Testis (tissue), 2 donors: ENCODE measurements around the gene USP49.

Experiments
- POLR2A ChIP-seq: fragments of 450-650 bp; IDR thresholded peaks from one replicate; pipeline ENCODE4 v1.6.1; 2017; ENCODE audit warnings: antibody characterized with exemption, mild to moderate bottlenecking, moderate library complexity
- TF ChIP-seq, protein P1 (sequence below), 3 experiments: fragments of 450-650 bp in 2 of 3; fragments of 200-600 bp in 1 of 3; sonication (generic) in 1 of 3; IDR thresholded peaks; one replicate each; pipeline ENCODE4 v1.5.1; 2016 to 2019; ENCODE audit warnings: antibody characterized with exemption in 3 of 3, mild to moderate bottlenecking in 2 of 3, moderate library complexity in 1 of 3

DNA sequence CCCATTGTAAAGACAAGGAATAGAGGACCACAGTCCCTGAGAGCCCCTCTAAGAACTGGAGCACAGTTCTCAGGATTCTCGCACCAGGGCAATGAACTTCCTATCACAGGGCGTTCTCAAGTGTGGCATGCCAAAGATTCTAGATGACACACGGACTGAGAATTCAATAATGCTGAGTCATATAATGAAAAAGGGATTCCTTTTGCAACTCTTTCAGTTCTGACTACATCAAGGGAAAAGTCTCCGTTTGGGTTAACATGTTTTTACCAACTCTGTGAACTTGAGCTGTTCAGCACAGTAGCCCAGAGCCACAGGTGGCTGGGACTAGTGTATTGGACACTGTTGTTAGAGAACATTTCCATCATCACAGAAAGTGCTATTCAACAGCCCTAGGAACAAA, 22.4 kb upstream of the USP49 start:
- TF ChIP-seq, protein P1, sequence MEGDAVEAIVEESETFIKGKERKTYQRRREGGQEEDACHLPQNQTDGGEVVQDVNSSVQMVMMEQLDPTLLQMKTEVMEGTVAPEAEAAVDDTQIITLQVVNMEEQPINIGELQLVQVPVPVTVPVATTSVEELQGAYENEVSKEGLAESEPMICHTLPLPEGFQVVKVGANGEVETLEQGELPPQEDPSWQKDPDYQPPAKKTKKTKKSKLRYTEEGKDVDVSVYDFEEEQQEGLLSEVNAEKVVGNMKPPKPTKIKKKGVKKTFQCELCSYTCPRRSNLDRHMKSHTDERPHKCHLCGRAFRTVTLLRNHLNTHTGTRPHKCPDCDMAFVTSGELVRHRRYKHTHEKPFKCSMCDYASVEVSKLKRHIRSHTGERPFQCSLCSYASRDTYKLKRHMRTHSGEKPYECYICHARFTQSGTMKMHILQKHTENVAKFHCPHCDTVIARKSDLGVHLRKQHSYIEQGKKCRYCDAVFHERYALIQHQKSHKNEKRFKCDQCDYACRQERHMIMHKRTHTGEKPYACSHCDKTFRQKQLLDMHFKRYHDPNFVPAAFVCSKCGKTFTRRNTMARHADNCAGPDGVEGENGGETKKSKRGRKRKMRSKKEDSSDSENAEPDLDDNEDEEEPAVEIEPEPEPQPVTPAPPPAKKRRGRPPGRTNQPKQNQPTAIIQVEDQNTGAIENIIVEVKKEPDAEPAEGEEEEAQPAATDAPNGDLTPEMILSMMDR (IDR thresholded peaks at IDR 0.05), result no peak
- TF ChIP-seq POLR2A, result no peak
